ENCODE results near the gene MFAP3L. TPM values are rescaled to one million over a fixed set of nuclear protein-coding genes. Genes with fewer than 3 reads are reported as not detected.

Gene MFAP3L
- total and polyA plus RNA-seq, 2 donors from 2014 or later = 18.4 to 35.1 TPM

GRCh38 chr4:170017252-170017651 lies 8.9 kb downstream of the MFAP3L start:
- Histone ChIP-seq H3K27me3 (ENCODE audit: control insufficient read depth, insufficient read depth, low read length) (no peaks in the 10 kb centered on the region), H3K27ac (ENCODE audit: low read depth in 2 of 2, low read length in 2 of 2) (no peak overlapping the region), H3K4me1 (ENCODE audit: control insufficient read depth in 2 of 3, insufficient read depth in 2 of 3, low read depth in 1 of 3, low read length in 3 of 3) (peaks cover 0 to 13% (median 13%) of the 10 kb centered on the region in 3 donors), H3K9ac (ENCODE audit: low read length in 3 of 3) (no peak overlapping the region), H3K9me3 (ENCODE audit: control insufficient read depth in 2 of 3, insufficient read depth in 1 of 3, low read length in 3 of 3) (no peaks in the 10 kb centered on the region), H3K36me3 (ENCODE audit: control insufficient read depth in 2 of 3, insufficient read depth in 3 of 3, low read length in 3 of 3) (no peaks in the 10 kb centered on the region), H3K4me3 (ENCODE audit: low read length in 3 of 3) (no peak overlapping the region)
- FAIRE-seq = no peak
- TF ChIP-seq CTCF (IDR thresholded peaks at IDR 0.05; ENCODE audit: borderline replicate concordance, extremely low read depth, insufficient read depth) = no peak
- intact Hi-C loops (cut with DNase I) = no loop called here
- no peak for DNase-seq

- DNase-seq = no peak
- H3K27ac ChIP-seq (ENCODE audit: low read depth in 2 of 2, low read length in 2 of 2) = no peak overlapping the region
Measured at GRCh38 chr4:170015285-170015684, 10.9 kb downstream of the MFAP3L start.

GRCh38 chr4:170014359-170015011 lies 11.7 kb downstream of the MFAP3L start:
- intact Hi-C loops (cut with DNase I) = no loop called here

More at GRCh38 chr4:170015285-170015684, 10.9 kb downstream of the MFAP3L start:
- intact Hi-C loops (cut with DNase I) = no loop called here
- Histone ChIP-seq H3K4me1 (ENCODE audit: control insufficient read depth in 2 of 3, insufficient read depth in 2 of 3, low read depth in 1 of 3, low read length in 3 of 3) (peaks cover 0 to 11% (median 8%) of the 10 kb centered on the region in 3 donors), H3K9me3 (ENCODE audit: control insufficient read depth in 2 of 3, insufficient read depth in 1 of 3, low read length in 3 of 3) (no peaks in the 10 kb centered on the region), H3K27me3 (ENCODE audit: control insufficient read depth, insufficient read depth, low read length) (no peaks in the 10 kb centered on the region), H3K4me3 (ENCODE audit: low read length in 3 of 3) (no peak overlapping the region), H3K36me3 (ENCODE audit: control insufficient read depth in 2 of 3, insufficient read depth in 3 of 3, low read length in 3 of 3) (no peaks in the 10 kb centered on the region), H3K9ac (ENCODE audit: low read length in 3 of 3) (no peak overlapping the region)
- no peak for FAIRE-seq
- no peak for TF ChIP-seq CTCF (IDR thresholded peaks at IDR 0.05; ENCODE audit: borderline replicate concordance, extremely low read depth, insufficient read depth)

More at GRCh38 chr4:170014359-170015011, 11.7 kb downstream of the MFAP3L start:
- Histone ChIP-seq H3K9me3 (ENCODE audit: control insufficient read depth in 2 of 3, insufficient read depth in 1 of 3, low read length in 3 of 3) (no peaks in the 10 kb centered on the region), H3K27me3 (ENCODE audit: control insufficient read depth, insufficient read depth, low read length) (no peaks in the 10 kb centered on the region), H3K9ac (ENCODE audit: low read length in 3 of 3) (no peak overlapping the region), H3K36me3 (ENCODE audit: control insufficient read depth in 2 of 3, insufficient read depth in 3 of 3, low read length in 3 of 3) (no peaks in the 10 kb centered on the region), H3K27ac (ENCODE audit: low read depth in 2 of 2, low read length in 2 of 2) (no peak overlapping the region), H3K4me3 (ENCODE audit: low read length in 3 of 3) (no peak overlapping the region), H3K4me1 (ENCODE audit: control insufficient read depth in 2 of 3, insufficient read depth in 2 of 3, low read depth in 1 of 3, low read length in 3 of 3) (peaks cover 0 to 11% (median 8%) of the 10 kb centered on the region in 3 donors)
- DNase-seq (no peak), FAIRE-seq (no peak)
- TF ChIP-seq CTCF (IDR thresholded peaks at IDR 0.05; ENCODE audit: borderline replicate concordance, extremely low read depth, insufficient read depth) = no peak
